Spleen (tissue), 7 donors: ENCODE measurements around the gene AKR1C1.
"Not testable (repeated sequence)": the region's sequence is repeated elsewhere in the genome, so short reads cannot be mapped to it uniquely, and the experiment has no call there.

Source experiments
- POLR2A ChIP-seq, 3 donors: fragments of 450-650 bp; IDR thresholded peaks; one replicate each; pipeline ENCODE4 v1.5.1; 2017; ENCODE audit warnings: antibody characterized with exemption in 3 of 3, mild to moderate bottlenecking in 1 of 3
- TF ChIP-seq, protein P1 (sequence below), 11 experiments: fragments of 200-600 bp in 7 of 11; fragments of 450-650 bp in 4 of 11; sonication (generic) in 4 of 11; IDR thresholded peaks in 8 of 11; conservative IDR thresholded peaks in 3 of 11; 1 replicate in 7 of 11; 2 replicates in 4 of 11; pipeline versions ENCODE4 v1.4.0 to v1.8.0; 2016 to 2021; ENCODE audit warnings: antibody characterized with exemption in 11 of 11, inconsistent platforms in 4 of 11, mild to moderate bottlenecking in 1 of 11
- donor health status: DM: no; HTN: no; CAD: no; lungs with moderate emphysema.
- donor health status: DM: no; HTN: no; CAD: no.
- donor health status: DM: no; HTN: no; CAD: no.

DNA sequence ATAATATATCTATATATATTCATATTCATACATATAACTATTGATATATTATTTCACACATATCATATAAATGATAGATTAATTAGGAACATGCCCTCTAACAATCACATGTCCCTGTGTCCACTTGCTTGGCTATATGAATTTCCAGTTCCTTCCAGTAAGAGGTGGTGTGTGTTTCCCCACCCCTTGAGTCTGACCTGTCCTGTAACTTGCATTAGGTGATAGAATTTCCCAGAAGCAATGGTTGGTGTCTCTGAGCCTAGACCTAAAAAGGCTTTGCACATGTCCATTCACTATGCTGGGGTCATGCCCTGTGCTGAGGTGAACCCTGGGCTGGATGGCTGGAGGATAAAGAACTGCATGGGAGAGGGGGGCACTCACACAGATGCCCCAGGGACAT is 31.0 kb downstream of the AKR1C1 start:
- TF ChIP-seq, protein P1, sequence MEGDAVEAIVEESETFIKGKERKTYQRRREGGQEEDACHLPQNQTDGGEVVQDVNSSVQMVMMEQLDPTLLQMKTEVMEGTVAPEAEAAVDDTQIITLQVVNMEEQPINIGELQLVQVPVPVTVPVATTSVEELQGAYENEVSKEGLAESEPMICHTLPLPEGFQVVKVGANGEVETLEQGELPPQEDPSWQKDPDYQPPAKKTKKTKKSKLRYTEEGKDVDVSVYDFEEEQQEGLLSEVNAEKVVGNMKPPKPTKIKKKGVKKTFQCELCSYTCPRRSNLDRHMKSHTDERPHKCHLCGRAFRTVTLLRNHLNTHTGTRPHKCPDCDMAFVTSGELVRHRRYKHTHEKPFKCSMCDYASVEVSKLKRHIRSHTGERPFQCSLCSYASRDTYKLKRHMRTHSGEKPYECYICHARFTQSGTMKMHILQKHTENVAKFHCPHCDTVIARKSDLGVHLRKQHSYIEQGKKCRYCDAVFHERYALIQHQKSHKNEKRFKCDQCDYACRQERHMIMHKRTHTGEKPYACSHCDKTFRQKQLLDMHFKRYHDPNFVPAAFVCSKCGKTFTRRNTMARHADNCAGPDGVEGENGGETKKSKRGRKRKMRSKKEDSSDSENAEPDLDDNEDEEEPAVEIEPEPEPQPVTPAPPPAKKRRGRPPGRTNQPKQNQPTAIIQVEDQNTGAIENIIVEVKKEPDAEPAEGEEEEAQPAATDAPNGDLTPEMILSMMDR (IDR thresholded peaks at IDR 0.05 in 8 of 11, conservative IDR thresholded peaks at IDR 0.05 in 3 of 11) = not testable (repeated sequence)
- TF ChIP-seq POLR2A (IDR thresholded peaks at IDR 0.05) = not testable (repeated sequence)
